Measurements from ENCODE around the gene TRPV6. TPM values are rescaled to one million over a fixed set of nuclear protein-coding genes. Genes with fewer than 3 reads are reported as not detected.

The TRPV6 gene
- total RNA-seq, 1 donor from 2014 or later, result not detected

DNA sequence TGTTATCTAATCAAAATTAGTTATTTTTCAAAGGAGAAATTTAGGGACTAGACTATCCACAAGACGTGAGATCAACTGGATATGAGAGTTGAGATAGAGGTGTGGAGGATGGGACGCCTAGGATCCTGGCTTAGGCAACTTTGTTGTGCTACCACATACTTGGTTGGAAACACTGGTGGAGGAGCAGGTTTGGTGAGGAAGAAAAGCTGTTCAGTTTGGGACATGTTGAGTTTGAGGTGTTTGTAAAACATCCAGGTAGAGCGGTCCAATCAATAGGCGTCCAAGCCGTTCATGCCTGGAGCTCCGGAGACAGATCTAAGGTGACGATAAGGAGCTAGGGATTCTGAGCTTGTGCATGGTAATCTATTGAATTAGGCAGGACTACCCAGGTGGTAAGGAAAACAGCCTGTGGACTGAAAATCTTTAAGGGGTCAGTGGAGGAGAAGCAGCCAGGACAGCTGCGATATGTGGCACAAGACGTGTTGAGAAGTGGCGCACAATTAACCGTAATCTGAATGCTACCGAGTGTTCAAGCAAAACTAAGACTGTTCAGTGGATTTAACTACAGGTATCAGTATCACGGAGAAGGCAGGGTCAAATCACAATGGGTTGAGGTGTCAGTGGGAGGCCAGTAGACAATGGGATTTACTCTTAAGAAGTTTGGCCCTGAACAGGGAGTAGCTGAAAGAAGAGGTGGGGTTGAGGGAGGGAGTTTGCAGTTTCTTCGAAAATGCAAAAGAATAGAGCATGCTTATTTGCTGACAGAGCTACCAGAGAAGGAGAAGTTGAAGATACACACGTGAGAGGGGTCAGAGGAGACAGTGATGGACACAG lies 16.1 kb upstream of the TRPV6 start:
- H3K27me3 Mint-ChIP-seq (ENCODE audit: unreplicated experiment), result peaks cover 8% of the 10 kb centered on the region

DNA sequence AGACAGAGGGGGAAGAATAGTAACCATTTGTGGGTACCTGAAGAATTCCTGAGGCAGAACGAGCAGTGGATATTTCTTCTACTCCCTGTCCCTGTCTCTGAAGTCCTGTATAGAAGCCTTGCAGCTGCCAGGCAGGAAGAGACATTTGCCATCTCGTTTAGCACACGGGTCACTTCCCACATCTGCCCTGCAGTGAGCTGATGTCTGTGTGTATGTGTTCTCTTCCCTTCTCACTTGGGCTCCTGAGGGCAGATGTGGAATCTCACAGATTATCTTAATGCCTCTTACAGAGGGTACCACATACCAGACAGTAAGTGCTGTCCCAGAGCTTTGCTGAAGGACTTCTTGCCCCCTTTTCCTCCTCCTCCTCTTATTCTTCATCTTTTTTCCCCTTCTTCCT lies 14.1 kb upstream of the TRPV6 start:
- no peak overlapping the region for H3K27ac Mint-ChIP-seq (ENCODE audit: unreplicated experiment)
- no peak for DNase-seq (ENCODE audit: extremely low spot score, unreplicated experiment)
- no peaks in the 10 kb centered on the region for H3K9me3 Mint-ChIP-seq (ENCODE audit: unreplicated experiment)
- TF ChIP-seq, protein P1, sequence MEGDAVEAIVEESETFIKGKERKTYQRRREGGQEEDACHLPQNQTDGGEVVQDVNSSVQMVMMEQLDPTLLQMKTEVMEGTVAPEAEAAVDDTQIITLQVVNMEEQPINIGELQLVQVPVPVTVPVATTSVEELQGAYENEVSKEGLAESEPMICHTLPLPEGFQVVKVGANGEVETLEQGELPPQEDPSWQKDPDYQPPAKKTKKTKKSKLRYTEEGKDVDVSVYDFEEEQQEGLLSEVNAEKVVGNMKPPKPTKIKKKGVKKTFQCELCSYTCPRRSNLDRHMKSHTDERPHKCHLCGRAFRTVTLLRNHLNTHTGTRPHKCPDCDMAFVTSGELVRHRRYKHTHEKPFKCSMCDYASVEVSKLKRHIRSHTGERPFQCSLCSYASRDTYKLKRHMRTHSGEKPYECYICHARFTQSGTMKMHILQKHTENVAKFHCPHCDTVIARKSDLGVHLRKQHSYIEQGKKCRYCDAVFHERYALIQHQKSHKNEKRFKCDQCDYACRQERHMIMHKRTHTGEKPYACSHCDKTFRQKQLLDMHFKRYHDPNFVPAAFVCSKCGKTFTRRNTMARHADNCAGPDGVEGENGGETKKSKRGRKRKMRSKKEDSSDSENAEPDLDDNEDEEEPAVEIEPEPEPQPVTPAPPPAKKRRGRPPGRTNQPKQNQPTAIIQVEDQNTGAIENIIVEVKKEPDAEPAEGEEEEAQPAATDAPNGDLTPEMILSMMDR (IDR thresholded peaks at IDR 0.05), result no peak
- H3K27me3 Mint-ChIP-seq (ENCODE audit: unreplicated experiment), result peaks cover 12% of the 10 kb centered on the region
- no peaks in the 10 kb centered on the region for H3K4me1 Mint-ChIP-seq (ENCODE audit: unreplicated experiment)
- no peak overlapping the region for H3K4me3 Mint-ChIP-seq (ENCODE audit: unreplicated experiment)
- no peaks in the 10 kb centered on the region for H3K36me3 Mint-ChIP-seq (ENCODE audit: unreplicated experiment)

More for the DNA sequence above, 16.1 kb upstream of the TRPV6 start:
- DNase-seq (ENCODE audit: extremely low spot score, unreplicated experiment), result no peak
- TF ChIP-seq, protein P1 (IDR thresholded peaks at IDR 0.05), result no peak
- no peaks in the 10 kb centered on the region for H3K4me1 Mint-ChIP-seq (ENCODE audit: unreplicated experiment)
- no peak overlapping the region for H3K27ac Mint-ChIP-seq (ENCODE audit: unreplicated experiment)
- H3K4me3 Mint-ChIP-seq (ENCODE audit: unreplicated experiment), result no peak overlapping the region
- peaks cover 4% of the 10 kb centered on the region for H3K9me3 Mint-ChIP-seq (ENCODE audit: unreplicated experiment)
- H3K36me3 Mint-ChIP-seq (ENCODE audit: unreplicated experiment), result no peaks in the 10 kb centered on the region

DNA sequence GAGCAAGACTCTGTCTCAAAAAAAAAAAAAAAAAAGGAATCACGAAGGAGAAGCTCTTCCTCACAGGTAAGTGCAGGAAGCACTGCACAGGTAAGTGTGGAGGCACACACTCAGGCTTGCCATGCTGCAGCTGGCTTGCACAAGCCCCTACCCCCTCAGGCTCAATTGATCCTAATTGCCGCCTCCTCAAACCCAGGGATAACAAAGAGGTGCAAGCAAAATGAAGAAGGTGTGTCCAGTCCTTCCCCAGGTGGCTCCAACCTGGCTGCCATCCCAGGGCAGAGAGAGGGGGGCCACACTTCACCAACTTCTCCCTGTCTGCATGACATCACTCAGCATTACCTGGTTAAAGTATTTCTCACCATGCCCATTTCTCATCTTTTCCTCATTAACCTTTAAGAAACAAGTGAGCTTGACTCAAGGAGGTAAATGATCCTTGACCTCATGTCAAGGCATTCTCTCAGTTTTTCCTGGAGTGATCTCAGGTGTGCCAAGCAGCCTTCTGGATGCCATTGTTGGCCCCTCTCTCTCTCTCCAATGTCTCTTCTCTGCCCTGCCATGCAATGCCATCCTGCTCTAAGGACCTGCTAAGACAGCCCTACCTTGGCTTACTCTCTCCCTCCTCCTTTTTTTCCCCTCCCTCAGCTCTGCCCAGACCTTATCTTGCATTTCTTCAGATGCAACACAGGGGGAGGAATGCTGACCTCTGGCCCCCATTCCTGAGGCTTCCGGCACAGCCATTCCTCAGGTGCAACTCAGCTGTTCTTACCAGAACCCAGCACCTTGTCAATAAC lies 13.0 kb upstream of the TRPV6 start:
- no peak overlapping the region for H3K27ac Mint-ChIP-seq (ENCODE audit: unreplicated experiment)
- H3K36me3 Mint-ChIP-seq (ENCODE audit: unreplicated experiment), result no peaks in the 10 kb centered on the region
- TF ChIP-seq, protein P1 (IDR thresholded peaks at IDR 0.05), result no peak
- peaks cover 12% of the 10 kb centered on the region for H3K27me3 Mint-ChIP-seq (ENCODE audit: unreplicated experiment)
- H3K4me3 Mint-ChIP-seq (ENCODE audit: unreplicated experiment), result no peak overlapping the region
- no peaks in the 10 kb centered on the region for H3K4me1 Mint-ChIP-seq (ENCODE audit: unreplicated experiment)
- no peaks in the 10 kb centered on the region for H3K9me3 Mint-ChIP-seq (ENCODE audit: unreplicated experiment)
- DNase-seq (ENCODE audit: extremely low spot score, unreplicated experiment), result no peak

DNA sequence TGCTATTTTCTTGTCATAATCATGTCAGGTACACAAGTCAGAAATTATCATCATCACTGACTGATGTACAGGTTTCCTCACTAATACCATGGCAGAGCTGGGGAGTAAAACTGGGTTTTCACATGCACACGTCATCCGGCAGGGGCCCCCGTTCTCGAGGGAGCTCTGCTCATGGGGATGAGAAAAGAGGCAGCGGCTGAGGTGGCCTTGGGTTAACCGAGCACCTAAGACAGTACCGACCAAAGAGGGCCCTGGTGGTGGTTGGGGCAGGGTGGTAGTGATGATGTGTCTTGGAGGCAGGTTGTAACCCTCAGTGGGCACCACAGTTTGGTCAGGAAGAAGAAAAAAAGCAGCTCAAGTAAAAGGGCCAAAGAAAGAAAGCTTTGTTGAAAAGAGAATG lies 12.1 kb upstream of the TRPV6 start:
- Mint-ChIP-seq H3K36me3 (ENCODE audit: unreplicated experiment) (no peaks in the 10 kb centered on the region), H3K27ac (ENCODE audit: unreplicated experiment) (no peak overlapping the region), H3K4me1 (ENCODE audit: unreplicated experiment) (no peaks in the 10 kb centered on the region), H3K27me3 (ENCODE audit: unreplicated experiment) (peaks cover 9% of the 10 kb centered on the region), H3K4me3 (ENCODE audit: unreplicated experiment) (no peak overlapping the region), H3K9me3 (ENCODE audit: unreplicated experiment) (no peaks in the 10 kb centered on the region)
- TF ChIP-seq, protein P1 (IDR thresholded peaks at IDR 0.05), result no peak
- DNase-seq (ENCODE audit: extremely low spot score, unreplicated experiment), result peak; percentile 66

Data from osteocyte (in vitro differentiated cells).